ENCODE results near the gene FAM118A. TPM values are rescaled to one million over a fixed set of nuclear protein-coding genes. Genes with fewer than 3 reads are reported as not detected.
A peak's percentile ranks its signal among the peaks of the same experiment; 100 is the strongest.
"Not testable (repeated sequence)": the region's sequence is repeated elsewhere in the genome, so short reads cannot be mapped to it uniquely, and the experiment has no call there.

FAM118A gene
- total RNA-seq, 1 donor: 37.7 TPM

GRCh38 chr22:45312856-45313255, 3.1 kb downstream of the FAM118A start:
- H3K27me3 ChIP-seq (ENCODE audit: insufficient read depth, low read length): no peaks in the 10 kb centered on the region
- no peak overlapping the region for H3K4me3 ChIP-seq (ENCODE audit: low read length)
- H3K9me3 ChIP-seq (ENCODE audit: low read depth, low read length): no peaks in the 10 kb centered on the region
- peaks cover 63% of the 10 kb centered on the region for H3K4me1 ChIP-seq (ENCODE audit: insufficient read depth, low read length)

- H3K9me3 ChIP-seq (ENCODE audit: low read depth, low read length): no peaks in the 10 kb centered on the region
- H3K4me1 ChIP-seq (ENCODE audit: insufficient read depth, low read length): peaks cover 68% of the 10 kb centered on the region
- H3K4me3 ChIP-seq (ENCODE audit: low read length): no peak overlapping the region
- no peaks in the 10 kb centered on the region for H3K27me3 ChIP-seq (ENCODE audit: insufficient read depth, low read length)
Measured at GRCh38 chr22:45314054-45314721, 4.5 kb downstream of the FAM118A start.

GRCh38 chr22:45314786-45315185, 5.1 kb downstream of the FAM118A start:
- peaks cover 72% of the 10 kb centered on the region for H3K4me1 ChIP-seq (ENCODE audit: insufficient read depth, low read length)
- no peaks in the 10 kb centered on the region for H3K9me3 ChIP-seq (ENCODE audit: low read depth, low read length)
- H3K27me3 ChIP-seq (ENCODE audit: insufficient read depth, low read length): no peaks in the 10 kb centered on the region
- no peak overlapping the region for H3K4me3 ChIP-seq (ENCODE audit: low read length)

GRCh38 chr22:45316796-45317526, 7.2 kb downstream of the FAM118A start:
- peaks cover 72% of the 10 kb centered on the region for H3K4me1 ChIP-seq (ENCODE audit: insufficient read depth, low read length)
- no peak overlapping the region for H3K4me3 ChIP-seq (ENCODE audit: low read length)
- H3K9me3 ChIP-seq (ENCODE audit: low read depth, low read length): no peaks in the 10 kb centered on the region
- no peaks in the 10 kb centered on the region for H3K27me3 ChIP-seq (ENCODE audit: insufficient read depth, low read length)

GRCh38 chr22:45317551-45318167, 7.9 kb downstream of the FAM118A start:
- H3K4me3 ChIP-seq (ENCODE audit: low read length): no peak overlapping the region
- H3K27me3 ChIP-seq (ENCODE audit: insufficient read depth, low read length): no peaks in the 10 kb centered on the region
- no peaks in the 10 kb centered on the region for H3K9me3 ChIP-seq (ENCODE audit: low read depth, low read length)
- peaks cover 72% of the 10 kb centered on the region for H3K4me1 ChIP-seq (ENCODE audit: insufficient read depth, low read length)

GRCh38 chr22:45318168-45318557, 8.4 kb downstream of the FAM118A start:
- Histone ChIP-seq H3K4me1 (ENCODE audit: insufficient read depth, low read length) (peaks cover 72% of the 10 kb centered on the region), H3K4me3 (ENCODE audit: low read length) (peak overlapping the region; percentile 30), H3K27me3 (ENCODE audit: insufficient read depth, low read length) (no peaks in the 10 kb centered on the region), H3K9me3 (ENCODE audit: low read depth, low read length) (no peaks in the 10 kb centered on the region)

- peaks cover 69% of the 10 kb centered on the region for H3K4me1 ChIP-seq (ENCODE audit: insufficient read depth, low read length)
- peak overlapping the region; percentile 30 for H3K4me3 ChIP-seq (ENCODE audit: low read length)
Measured at GRCh38 chr22:45318558-45319323, 9.0 kb downstream of the FAM118A start.

GRCh38 chr22:45319324-45319685, 9.6 kb downstream of the FAM118A start:
- Histone ChIP-seq H3K27me3 (ENCODE audit: insufficient read depth, low read length) (no peaks in the 10 kb centered on the region), H3K4me1 (ENCODE audit: insufficient read depth, low read length) (peaks cover 63% of the 10 kb centered on the region), H3K9me3 (ENCODE audit: low read depth, low read length) (no peaks in the 10 kb centered on the region), H3K4me3 (ENCODE audit: low read length) (no peak overlapping the region)

More at GRCh38 chr22:45318558-45319323, 9.0 kb downstream of the FAM118A start:
- Histone ChIP-seq H3K27me3 (ENCODE audit: insufficient read depth, low read length) (no peaks in the 10 kb centered on the region), H3K9me3 (ENCODE audit: low read depth, low read length) (no peaks in the 10 kb centered on the region)

- peaks cover 53% of the 10 kb centered on the region for H3K4me1 ChIP-seq (ENCODE audit: insufficient read depth, low read length)
- H3K9me3 ChIP-seq (ENCODE audit: low read depth, low read length): no peaks in the 10 kb centered on the region
- H3K4me3 ChIP-seq (ENCODE audit: low read length): no peak overlapping the region
- H3K27me3 ChIP-seq (ENCODE audit: insufficient read depth, low read length): no peaks in the 10 kb centered on the region
Measured at GRCh38 chr22:45320357-45320976, 10.7 kb downstream of the FAM118A start.

- H3K9me3 ChIP-seq (ENCODE audit: low read depth, low read length): no peaks in the 10 kb centered on the region
- no peaks in the 10 kb centered on the region for H3K27me3 ChIP-seq (ENCODE audit: insufficient read depth, low read length)
- no peak overlapping the region for H3K4me3 ChIP-seq (ENCODE audit: low read length)
- peaks cover 44% of the 10 kb centered on the region for H3K4me1 ChIP-seq (ENCODE audit: insufficient read depth, low read length)
Measured at GRCh38 chr22:45321827-45322226, 12.1 kb downstream of the FAM118A start.

GRCh38 chr22:45322873-45323525, 13.3 kb downstream of the FAM118A start:
- Histone ChIP-seq H3K9me3 (ENCODE audit: low read depth, low read length) (no peaks in the 10 kb centered on the region), H3K4me1 (ENCODE audit: insufficient read depth, low read length) (peaks cover 33% of the 10 kb centered on the region), H3K27me3 (ENCODE audit: insufficient read depth, low read length) (no peaks in the 10 kb centered on the region), H3K4me3 (ENCODE audit: low read length) (no peak overlapping the region)

- Histone ChIP-seq H3K4me3 (ENCODE audit: low read length) (no peak overlapping the region), H3K4me1 (ENCODE audit: insufficient read depth, low read length) (peaks cover 26% of the 10 kb centered on the region), H3K27me3 (ENCODE audit: insufficient read depth, low read length) (no peaks in the 10 kb centered on the region), H3K9me3 (ENCODE audit: low read depth, low read length) (no peaks in the 10 kb centered on the region)
Measured at GRCh38 chr22:45323695-45324094, 14.0 kb downstream of the FAM118A start.

- H3K4me3 ChIP-seq (ENCODE audit: low read length): no peak overlapping the region
- H3K27me3 ChIP-seq (ENCODE audit: insufficient read depth, low read length): no peaks in the 10 kb centered on the region
- peaks cover 19% of the 10 kb centered on the region for H3K4me1 ChIP-seq (ENCODE audit: insufficient read depth, low read length)
- no peaks in the 10 kb centered on the region for H3K9me3 ChIP-seq (ENCODE audit: low read depth, low read length)
Measured at GRCh38 chr22:45324311-45324711, 14.6 kb downstream of the FAM118A start.

GRCh38 chr22:45328261-45328660, 18.5 kb downstream of the FAM118A start:
- H3K27me3 ChIP-seq (ENCODE audit: insufficient read depth, low read length); H3K4me1 ChIP-seq (ENCODE audit: insufficient read depth, low read length); H3K4me3 ChIP-seq (ENCODE audit: low read length); H3K9me3 ChIP-seq (ENCODE audit: low read depth, low read length): not testable (repeated sequence)

Measured in mononuclear cell (primary cell).